G401.6 (cell line): ENCODE data around the gene MN1.
"Not testable (repeated sequence)": the region's sequence is repeated elsewhere in the genome, so short reads cannot be mapped to it uniquely, and the experiment has no call there.

Source experiments
- FAIRE-seq: peaks from 2 replicates; lab custom pipeline; 2012; peaks lifted over from hg19 to GRCh38; lab: Jason Lieb, UNC

MN1 gene

DNA sequence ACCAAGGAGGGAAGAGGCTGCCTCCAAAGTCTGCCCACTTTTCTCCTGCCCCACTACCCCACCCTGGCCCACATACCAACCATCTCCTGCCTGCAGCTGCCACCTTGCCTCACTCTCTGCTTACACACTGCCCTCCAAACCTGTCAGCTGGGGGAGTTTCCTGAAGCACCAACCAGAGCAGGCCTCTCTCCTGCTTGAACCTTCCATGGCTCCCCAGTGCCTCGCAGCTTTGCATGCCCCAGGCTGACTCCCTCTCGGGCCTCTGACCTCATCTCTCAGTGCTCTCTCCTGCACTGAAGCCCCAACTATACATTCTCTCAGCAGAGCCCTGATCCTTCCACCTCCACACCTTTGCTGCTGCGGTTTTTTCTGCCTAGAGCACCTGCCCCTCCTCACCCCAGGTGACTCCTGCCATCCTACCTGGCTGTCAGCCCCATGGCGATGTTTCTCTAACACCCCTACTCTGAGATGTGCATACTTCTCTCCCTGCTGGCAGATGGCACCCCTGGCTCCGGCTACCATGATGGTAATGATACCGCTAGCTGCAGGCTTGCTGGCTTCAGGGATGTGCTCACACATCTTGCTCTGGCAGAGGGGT is 43.5 kb downstream of the MN1 start:
- no peak for FAIRE-seq

DNA sequence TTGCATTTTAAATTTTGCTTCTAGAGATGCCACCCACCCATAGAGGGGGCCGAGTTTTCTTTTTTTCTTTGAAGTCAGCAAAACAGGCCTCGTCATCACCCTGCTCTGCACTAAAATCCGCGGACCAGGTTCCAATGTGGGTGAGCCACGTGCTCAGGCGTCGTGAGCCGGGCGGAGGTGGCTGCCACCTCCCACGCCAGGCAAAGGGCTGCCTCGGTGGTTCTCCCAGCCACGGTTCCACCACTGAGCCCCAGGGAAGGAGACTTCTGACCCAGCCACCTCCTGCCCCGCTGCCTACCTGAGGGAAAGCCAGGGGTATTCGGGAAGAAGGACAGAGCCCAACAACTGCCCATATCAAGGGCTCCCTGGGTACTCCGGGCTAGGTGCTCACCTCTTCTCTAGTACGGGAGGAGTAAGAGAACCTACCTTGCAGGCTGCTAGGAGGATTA is 45.3 kb downstream of the MN1 start:
- no peak for FAIRE-seq

DNA sequence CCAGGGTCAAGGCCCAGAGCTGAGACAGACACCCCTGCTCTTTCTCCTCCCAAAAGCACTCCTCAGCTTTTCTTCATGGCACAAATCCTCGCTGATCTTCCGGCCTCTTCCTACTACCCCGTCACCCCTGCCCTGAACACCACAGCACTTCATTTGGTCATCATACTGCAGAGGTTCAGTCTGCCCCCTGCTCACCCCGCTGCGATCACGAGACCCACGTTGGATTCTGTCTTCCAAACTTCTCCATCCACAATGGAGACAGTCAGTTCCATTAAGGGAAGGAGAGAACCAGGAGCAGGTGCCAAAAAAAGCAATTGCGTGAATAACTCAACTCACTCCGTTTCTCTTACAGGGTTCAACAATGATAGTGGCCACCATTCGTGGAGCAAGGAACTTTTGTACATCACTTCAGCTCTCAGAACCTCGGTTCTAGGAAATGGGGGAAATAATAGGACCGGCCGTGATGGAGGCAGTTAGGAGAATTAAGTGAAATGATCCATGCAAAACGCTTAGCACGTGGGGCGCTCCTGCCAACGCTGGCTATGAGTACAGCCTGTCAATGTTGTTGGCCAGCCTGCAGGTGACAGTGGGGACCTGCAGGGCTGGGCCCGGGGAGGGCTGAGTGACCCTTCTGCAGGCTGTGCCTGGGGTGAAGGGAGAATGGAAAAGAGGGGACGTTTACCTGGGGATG is 45.9 kb downstream of the MN1 start:
- no peak for FAIRE-seq

DNA sequence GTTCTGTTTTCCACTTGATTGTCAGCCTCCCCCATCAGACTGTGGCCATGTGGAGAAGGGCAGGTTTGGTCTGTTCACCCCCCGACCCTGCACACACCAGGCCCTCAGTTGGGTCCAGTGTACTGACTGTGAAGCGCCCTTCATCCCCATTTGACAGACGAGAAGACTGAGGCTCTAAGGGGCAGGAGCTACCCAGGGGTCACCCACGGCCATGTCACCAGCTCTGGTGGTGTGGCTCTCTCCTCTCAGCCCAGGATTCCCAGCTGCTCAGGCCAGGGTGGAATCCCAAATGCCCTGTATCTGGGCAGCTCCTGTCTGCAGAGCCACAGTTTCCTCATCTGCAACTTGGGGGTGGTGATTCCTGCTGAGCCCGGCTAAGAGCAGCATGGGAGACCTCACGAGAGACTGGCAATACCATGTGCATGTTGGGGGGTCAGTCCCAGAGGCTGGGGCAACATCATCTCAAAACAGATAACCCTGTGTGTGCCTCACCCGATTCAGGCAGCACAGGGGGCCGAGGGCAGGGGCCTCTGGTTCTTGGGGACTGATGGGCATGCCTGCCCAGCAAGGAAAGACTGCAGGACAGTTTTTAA is 46.6 kb downstream of the MN1 start:
- FAIRE-seq, result no peak

DNA sequence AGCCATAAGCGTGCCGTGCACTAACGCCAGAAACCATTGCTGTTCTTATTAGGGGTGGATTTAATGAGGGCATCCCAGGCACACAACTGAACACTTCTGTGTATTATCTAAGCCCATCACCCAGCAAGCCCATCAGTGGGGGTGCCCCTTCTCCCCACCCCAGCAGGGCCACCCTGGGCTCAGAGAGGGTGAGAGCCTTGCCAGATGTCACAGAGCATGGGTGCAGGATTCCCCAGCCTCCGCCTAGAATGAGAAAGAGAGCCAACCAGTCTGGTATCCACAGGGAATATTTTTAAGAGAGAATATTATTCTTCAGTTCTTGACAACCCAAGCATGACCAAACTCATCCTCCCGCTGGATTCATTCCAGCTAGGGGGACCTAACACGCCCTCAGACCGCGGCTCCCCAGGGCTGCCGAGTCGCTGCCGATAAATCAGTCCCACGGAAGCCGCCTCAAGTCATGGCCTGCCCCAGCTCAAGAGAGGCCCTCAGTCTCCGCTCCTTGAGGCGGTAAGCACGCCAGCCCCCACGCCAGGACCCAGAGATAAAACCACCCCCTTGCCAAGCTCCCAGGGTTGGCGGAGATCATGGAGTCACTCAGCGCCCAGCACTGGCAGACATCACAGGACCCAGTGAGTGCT is 47.2 kb downstream of the MN1 start:
- FAIRE-seq, result no peak

DNA sequence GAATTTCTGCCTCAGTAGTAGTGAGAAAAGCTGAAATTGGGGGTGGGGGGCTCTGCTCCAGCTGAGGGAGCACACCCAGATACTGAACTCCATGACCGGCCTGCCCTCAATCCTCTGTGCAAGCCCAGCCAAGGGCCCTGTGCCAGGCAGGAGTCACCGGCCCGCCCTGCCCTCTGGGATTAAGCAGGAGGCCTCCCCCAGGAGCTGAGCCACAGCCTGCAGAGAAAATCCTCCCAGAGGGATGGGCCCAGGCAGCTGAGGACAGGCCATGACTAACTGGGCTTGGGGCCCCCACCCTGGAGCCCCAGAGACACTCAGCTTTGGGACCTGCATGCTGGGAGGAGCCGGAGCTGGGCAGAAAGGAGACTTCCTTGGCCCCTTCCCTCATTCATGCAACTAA is 48.8 kb downstream of the MN1 start:
- no peak for FAIRE-seq

DNA sequence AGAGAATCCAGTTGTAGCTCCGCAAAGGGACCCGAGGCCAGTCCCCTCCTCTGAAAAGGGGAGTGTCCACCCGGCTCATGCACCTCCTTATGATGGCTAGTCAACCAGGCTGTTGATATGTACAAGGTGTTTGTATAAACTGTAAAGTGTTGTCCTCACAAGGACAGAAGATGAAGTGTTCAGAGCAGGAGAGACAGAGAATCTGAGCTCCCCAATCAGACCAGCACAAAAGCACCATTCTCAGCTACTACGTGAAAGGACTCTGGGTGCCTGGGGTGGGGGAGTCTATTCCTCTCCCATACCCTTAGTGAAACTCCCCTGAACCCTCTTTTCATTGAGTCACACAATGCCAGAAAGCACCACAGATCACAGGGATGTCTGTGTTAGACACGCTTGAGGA is 49.4 kb downstream of the MN1 start:
- FAIRE-seq, result no peak

DNA sequence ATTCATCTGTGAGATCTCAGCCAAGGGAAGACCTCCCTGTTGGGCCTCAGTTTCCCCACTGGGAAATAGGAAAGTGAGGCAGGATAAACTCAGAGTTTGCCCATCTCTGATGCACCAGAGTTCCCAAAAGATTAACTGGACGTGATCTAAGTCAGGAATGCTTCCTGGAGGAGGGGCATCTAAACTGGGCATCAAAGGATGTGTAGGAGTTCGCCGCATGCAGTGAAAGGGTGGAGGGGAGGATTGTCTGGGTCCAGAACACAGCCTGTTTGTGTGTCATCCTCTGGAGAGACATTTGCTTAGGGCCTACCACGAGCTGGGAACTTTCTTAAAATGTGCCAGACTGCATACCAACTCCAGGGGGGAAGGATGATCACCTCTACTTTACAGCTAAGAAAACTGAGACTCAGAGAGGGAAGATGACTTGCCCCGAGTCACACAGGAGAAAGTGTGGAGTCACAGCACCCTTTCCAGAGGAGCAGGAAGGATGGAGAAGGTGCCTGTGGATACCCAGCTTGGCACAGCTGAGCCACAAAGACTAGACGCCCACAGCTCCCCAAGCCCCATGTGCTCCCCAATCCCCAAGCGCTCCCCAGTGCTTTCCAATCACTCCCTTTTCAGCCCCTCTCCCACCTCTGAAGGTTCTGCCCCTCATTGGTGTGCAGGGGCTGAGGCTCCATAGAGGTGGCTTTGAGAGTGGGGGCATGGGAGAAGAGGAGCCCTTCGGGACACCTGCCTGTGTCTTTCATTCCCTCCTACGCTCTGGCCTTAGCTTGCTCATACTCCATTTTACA is 50.1 kb downstream of the MN1 start:
- FAIRE-seq, result no peak

DNA sequence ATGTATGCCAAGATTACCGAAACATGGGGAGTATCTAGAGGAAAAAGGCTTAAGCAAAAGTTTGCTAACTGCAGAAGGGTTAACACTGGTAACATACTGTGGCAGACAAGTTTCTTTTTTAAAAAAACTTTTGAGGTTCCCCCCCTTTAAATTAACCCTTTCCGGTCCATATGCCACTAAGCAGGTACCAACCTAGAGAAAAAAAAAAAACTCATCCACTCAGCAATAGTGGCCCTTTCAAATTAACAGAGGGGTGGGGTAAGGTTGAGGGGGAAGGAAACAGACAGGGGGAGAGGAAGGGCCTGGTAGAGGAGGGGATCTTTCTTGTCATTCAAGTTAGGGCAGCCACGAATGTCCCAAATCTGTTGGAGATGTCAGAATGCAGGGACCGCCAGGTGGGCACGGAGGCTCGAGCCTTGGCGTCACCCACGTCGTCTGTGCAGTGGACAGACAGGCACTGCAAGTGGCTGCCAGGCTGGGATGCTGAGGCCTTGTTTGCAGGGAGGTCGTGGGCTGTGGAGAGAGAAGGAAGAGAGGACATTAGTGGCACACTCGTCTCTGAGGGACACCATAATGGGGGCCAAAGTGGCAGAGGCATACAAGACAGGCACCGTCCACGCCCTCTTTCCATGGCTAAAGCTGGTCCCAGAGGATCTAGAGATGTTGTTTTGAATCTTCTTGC is 50.8 kb downstream of the MN1 start:
- no peak for FAIRE-seq

DNA sequence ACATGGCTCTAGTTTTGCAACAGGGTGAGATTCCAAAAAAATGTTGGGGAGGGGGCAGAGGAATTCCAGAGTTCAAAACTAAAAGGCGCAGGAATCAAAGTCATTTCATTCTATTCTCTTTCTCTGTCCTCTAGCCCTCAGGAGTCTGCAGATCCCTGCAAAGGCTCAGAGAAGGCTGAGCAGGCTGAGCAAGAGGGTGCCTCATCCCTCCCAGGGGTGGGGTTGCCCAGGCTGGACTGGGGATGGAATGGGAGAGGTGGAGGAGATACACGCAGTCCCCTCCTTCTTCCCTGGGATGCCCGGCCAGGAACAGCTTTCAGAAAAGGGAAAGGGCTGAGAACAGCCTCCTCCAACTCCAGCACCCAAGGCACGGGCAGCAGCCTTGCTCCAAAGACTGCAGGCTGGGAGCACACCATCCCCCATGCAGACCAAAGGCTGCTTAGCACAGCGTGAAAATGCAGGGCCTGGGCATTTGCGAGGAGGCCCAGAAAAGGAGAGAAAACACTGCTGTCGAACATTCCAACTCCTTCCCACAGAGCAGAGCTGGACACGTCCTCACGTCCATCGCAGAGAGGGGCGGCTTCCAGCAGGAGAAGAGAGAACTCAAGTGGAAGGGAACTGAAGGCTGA is 51.8 kb downstream of the MN1 start:
- no peak for FAIRE-seq

DNA sequence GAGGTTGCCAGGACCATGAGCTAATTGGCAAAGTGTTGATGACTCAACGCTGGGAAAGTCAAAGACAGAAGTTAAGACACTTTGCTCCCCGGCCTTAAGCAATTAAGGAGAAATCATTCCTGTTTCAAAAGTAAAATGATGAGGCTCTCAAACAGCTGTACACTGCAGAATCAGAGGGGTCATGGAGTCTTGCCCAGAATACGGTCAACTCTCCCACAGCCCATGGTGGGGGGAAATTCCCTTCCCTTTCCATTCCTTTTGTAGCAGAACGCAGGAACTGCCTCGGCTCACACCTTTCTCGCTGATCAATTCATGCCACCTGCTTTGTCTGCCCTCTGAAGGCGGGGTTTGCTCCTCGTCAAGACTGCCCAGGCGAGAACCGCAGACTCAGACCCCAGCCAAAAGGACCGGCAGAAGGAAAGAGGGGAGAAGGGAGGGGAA is 52.8 kb downstream of the MN1 start:
- FAIRE-seq, result no peak

DNA sequence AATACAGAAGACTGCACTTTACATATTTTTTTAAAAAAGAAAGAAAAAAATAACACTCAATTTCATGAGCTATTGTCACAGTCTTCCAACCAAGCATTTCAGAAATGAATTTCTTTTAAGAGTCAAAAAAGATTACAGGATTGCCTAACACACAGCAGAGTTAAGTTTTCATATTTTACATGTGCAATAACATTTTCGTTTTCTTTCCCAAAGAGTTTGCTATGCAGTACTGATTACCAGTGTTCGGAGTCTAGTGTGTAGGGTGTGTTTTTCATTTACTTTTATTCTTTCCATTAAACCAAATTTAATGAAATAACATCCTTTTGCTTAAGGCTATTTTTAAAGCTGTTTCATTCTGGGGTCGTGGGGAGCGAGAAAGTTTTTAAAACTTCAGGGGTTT is 53.2 kb downstream of the MN1 start:
- no peak for FAIRE-seq

DNA sequence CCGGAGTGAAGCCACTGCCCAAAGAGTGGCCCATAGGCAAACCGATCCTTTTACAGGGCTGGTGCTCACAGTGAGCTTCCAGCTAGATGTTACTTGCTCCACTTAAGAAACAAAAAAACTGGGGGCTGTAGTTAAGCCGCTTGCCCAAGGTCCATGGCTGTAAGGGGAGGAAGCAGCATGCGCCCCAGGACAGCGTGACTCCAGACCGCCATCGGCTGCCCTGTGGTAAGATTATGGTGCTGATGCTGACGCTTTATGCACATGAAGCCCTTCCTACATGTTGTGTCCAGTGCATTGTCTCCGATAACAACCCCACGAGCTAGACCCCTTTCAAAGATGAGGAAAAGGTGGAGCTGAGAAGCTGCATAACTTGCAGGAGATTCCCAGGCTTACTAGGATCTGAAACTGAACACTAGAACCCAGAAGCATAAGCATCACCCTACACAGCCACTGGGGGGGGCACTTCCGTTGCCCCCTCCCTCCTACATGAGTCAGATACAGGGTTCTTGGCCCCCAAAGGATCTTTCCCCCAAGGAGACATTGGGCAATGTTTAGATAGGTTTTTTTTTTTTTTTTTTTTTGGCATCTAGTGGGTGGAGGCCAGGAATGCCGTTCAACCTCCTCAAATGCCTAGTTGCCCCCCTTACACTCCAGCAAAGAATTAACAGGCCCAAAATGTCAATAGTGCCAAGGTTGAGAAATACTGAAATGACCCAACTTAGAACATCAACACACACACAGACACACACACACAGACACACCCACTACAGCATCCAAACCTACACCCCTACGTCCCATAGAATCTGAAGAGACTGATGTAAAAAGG is 53.9 kb downstream of the MN1 start:
- no peak for FAIRE-seq

DNA sequence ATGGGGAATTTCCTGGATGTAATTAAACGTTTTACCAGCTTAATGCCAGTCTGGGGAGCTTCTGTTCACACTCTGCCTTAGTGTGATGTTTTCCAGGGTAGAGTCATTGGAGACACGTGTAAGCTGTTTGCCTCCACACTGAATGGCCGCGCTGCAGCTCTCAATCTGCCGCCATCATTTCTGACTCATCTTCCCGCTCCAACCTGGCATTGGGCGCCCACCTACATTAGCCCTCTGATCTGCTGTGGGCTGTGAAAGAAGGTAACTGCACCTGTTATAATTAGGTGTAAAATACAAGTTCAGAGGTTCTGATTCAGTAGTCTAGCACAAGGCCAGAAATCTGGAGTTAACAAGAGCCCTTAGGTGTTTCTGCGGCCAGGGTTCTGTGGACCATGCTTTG is 54.6 kb downstream of the MN1 start:
- no peak for FAIRE-seq

DNA sequence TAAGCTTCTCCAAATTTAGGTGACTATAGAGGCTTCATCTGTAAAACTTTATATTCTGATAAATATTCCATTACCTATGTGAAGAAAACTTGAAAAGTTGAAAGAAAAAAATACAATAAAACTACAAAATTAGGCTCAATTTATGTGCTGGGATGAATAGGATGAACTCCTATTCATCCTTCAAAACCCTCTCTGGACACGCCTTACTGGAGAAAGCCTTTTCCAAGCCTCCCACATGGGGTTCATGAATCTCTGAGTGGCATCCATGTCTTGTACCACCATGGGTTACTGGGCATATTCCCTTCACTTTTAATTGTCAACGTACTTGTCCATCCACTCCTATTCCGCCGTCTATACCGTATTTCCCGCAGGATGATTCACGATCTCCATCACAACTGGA is 55.7 kb downstream of the MN1 start:
- no peak for FAIRE-seq

DNA sequence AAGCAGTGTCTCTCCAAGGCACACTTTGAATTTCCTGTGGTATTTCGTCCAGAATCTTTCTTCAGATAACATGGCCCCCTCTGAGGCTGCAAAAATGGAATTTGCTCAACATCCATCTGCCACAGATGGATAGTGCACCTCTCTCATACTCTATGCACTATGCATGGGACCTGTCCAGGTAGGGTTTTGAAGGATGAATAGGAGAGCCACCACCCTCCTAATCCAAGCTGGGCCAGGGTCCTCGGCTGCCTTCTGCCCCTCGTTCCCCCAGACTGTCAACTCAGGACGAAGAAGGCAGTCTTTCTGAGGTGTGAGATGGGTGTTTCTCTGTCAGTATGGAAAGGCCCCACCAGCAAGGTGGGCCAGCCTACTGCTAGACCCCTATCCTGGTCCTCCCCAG is 56.4 kb downstream of the MN1 start:
- no peak for FAIRE-seq

DNA sequence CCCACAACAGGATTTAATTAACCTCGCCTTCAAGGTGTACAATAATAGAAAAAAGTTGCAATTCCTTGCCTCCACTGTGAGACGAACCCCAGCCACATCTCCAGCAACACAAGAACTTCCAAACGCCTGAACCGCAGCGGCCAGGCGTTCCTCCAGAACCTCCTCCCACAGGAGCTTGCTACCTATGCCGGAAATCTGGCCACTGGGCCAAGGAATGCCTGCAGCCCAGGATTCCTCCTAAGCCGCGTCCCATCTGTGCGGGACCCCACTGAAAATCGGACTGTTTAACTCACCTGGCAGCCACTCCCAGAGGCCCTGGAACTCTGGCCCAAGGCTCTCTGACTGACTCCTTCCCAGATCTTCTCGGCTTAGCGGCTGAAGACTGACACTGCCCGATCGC is 57.5 kb downstream of the MN1 start:
- FAIRE-seq, result not testable (repeated sequence)

DNA sequence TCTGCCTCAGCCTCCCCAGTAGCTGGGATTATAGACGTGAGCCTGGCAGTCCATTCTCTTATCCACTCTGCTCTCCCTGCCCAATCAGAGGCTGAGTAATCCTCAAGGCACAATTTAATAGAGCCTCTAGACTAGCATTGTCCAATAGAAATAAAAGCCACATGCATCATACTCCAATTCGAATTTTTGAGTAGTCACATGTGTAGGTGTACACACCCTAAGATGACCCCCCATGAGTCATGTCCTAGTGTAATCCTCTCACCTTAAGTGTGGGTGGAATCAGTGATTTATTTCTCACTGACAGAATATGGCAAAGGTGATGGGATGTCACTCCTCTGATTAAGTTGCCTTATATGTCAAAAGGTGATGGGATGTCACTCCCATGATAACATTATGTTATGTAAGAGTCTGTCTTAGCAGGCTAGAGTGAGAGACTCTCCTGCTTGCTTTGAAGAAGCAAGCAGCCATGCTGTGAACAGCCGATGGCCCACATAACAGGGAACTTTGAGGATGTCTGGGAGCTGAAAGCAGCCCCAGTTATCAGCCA is 61.3 kb downstream of the MN1 start:
- no peak for FAIRE-seq

DNA sequence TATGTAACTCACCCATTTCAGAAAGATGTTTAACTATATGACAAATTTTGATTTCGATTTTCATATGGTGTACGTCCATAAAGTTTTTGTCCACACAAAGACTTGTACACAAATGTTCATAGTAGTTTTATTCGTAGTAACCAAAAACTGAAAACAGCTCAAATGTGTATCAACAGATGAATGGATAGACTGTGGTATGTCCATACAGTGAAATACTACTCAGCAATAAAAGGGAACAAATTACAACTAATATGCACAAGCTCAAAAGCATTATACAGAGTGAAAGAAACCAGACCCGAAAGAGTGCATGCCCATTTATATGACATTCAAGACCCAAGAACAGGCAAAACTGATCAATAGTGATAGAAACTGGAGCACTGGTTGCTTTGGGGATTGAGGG is 64.0 kb downstream of the MN1 start:
- FAIRE-seq, result no peak

DNA sequence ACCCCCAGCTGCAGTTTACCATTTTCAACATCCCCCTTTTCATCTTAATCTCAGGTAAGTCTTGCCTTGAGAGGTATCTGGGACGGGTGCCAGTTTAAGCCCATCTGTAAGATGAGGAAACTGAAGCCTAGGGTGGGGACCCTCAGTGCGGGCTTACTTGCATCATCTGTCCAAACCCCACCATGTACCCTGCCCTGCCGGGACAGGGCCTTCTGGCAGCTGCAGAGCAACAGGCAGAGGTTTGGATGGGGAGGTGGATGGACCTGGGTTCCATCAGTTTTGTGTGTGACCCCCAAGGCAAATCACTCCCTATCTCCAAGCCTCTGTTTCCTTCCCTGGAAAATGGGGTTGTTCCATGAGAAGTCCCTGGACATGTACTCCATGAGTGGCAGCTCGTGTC is 67.5 kb downstream of the MN1 start:
- FAIRE-seq, result no peak
